ENCODE data around the gene MYOG. TPM values are rescaled to one million over a fixed set of nuclear protein-coding genes. Genes with fewer than 3 reads are reported as not detected.

The MYOG gene
- total and polyA plus RNA-seq, 2 of the 4 experiments (the other 2 are of a cell fraction), result not detected

DNA sequence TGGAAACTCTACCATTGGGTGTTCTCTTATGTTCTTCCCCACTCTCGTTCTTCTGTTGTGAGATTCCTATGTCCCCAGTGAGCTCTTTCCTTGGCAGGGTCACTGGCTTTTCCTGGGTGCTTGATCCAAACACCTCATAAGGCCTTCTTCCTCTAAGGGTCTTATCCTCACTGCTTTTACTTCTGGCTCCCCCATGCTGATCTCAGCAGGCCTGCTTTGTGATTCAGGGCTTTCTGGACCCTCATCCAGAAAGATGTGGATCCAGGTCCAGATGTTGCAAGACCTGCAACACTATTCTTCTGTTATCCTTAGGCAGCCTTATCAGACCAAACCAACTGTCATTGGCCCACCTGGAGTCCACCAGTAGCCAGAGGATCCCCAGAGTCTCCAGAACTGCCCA is 11.2 kb upstream of the MYOG start:
- DNase-seq (no peak), ATAC-seq (ENCODE audit: low read depth) (no peak)
- ChIA-PET POLR2A (ENCODE audit: unreplicated experiment) (no interaction called here), CTCF (interaction anchor here (0.9 kb wide), 1 partner anchor 21 kb away, joined by 3 read pairs; no protein-coding TSS in a partner anchor)
- no peaks in the 10 kb centered on the region for H3K79me1 ChIP-seq (ENCODE audit: low read depth in 1 of 2, low read length in 2 of 2)
- no peak overlapping the region for H3K4ac ChIP-seq (ENCODE audit: low read depth, low read length)
- H3K27me3 ChIP-seq (ENCODE audit: control insufficient read depth, insufficient read depth, low read length), result peaks cover 41% of the 10 kb centered on the region
- no peaks in the 10 kb centered on the region for H3K4me1 ChIP-seq (ENCODE audit: control insufficient read depth, insufficient read depth, low read length)
- H3K4me3 ChIP-seq (ENCODE audit: insufficient read depth, low read depth, low read length), result no peak overlapping the region
- BruUV-seq (replicated peaks), result no TSS peak
- TF ChIP-seq NFE2L2 (IDR thresholded peaks at IDR 0.05; ENCODE audit: low read depth, low read length) (no peak), FOS (IDR thresholded peaks at IDR 0.05; ENCODE audit: low read depth, low read length) (no peak), MXI1 (IDR thresholded peaks at IDR 0.05; ENCODE audit: borderline replicate concordance, low read depth, low read length) (no peak), POLR2A (IDR thresholded peaks at IDR 0.05; ENCODE audit: low read depth, low read length) (no peak), RAD21 (IDR thresholded peaks at IDR 0.05; ENCODE audit: low read length) (no peak), BHLHE40 (IDR thresholded peaks at IDR 0.05; ENCODE audit: low read depth, low read length) (no peak), CTCF (conservative IDR thresholded peaks at IDR 0.05; ENCODE audit: low read depth, low read length) (no peak), RFX5 (IDR thresholded peaks at IDR 0.05; ENCODE audit: low read depth, low read length) (no peak), CEBPB (IDR thresholded peaks at IDR 0.05; ENCODE audit: low read depth, low read length) (no peak), MAZ (IDR thresholded peaks at IDR 0.05; ENCODE audit: borderline replicate concordance, low read depth, low read length) (no peak), CHD1 (IDR thresholded peaks at IDR 0.05; ENCODE audit: low read depth, low read length) (no peak), USF2 (IDR thresholded peaks at IDR 0.05; ENCODE audit: low read depth, low read length) (no peak), SMC3 (IDR thresholded peaks at IDR 0.05; ENCODE audit: low read depth, low read length) (no peak), MAFK (IDR thresholded peaks at IDR 0.05; ENCODE audit: low read depth, low read length) (no peak), RCOR1 (IDR thresholded peaks at IDR 0.05; ENCODE audit: insufficient replicate concordance, low read length) (no peak)
- TF ChIP-seq, protein P1, sequence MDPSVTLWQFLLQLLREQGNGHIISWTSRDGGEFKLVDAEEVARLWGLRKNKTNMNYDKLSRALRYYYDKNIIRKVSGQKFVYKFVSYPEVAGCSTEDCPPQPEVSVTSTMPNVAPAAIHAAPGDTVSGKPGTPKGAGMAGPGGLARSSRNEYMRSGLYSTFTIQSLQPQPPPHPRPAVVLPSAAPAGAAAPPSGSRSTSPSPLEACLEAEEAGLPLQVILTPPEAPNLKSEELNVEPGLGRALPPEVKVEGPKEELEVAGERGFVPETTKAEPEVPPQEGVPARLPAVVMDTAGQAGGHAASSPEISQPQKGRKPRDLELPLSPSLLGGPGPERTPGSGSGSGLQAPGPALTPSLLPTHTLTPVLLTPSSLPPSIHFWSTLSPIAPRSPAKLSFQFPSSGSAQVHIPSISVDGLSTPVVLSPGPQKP (IDR thresholded peaks at IDR 0.05; ENCODE audit: borderline replicate concordance, low read depth, low read length), result no peak
- no peaks in the 10 kb centered on the region for H3K9me1 ChIP-seq (ENCODE audit: insufficient read depth, low read length)
- no peaks in the 10 kb centered on the region for H4K20me1 ChIP-seq (ENCODE audit: insufficient read depth, low read length)
- in situ Hi-C loops (cut with MboI; ENCODE audit: low sequenced_read_pairs) (no loop called here), dilution Hi-C loops (cut with HindIII; ENCODE audit: low sequenced_read_pairs, unreplicated experiment) (no loop called here), intact Hi-C loops (cut with micrococcal nuclease) (no loop called here)
- no peak overlapping the region for H3K9ac ChIP-seq (ENCODE audit: low read depth, low read length)
- H3K4me2 ChIP-seq (ENCODE audit: low read depth, low read length), result no peak overlapping the region
- H2AFZ ChIP-seq (replicated peaks; ENCODE audit: low read length, poor library complexity), result no peak overlapping the region
- no peak overlapping the region for H4K5ac ChIP-seq (ENCODE audit: low read depth, low read length)
- no peak overlapping the region for H2BK120ac ChIP-seq (ENCODE audit: low read depth, low read length)
- H3K56ac ChIP-seq (ENCODE audit: extremely low read depth, insufficient read depth, low read length), result no peak overlapping the region
- H3K27ac ChIP-seq (ENCODE audit: insufficient read depth, low read length), result no peak overlapping the region
- no peak overlapping the region for H3K23ac ChIP-seq (ENCODE audit: low read depth, low read length)
- no peaks in the 10 kb centered on the region for H3K36me3 ChIP-seq (ENCODE audit: control insufficient read depth, insufficient read depth, low read length)
- H2BK5ac ChIP-seq (ENCODE audit: low read depth, low read length, poor library complexity, severe bottlenecking), result no peak overlapping the region
- peaks cover 9% of the 10 kb centered on the region for H3K9me3 ChIP-seq (ENCODE audit: control insufficient read depth, insufficient read depth, low read length)
- H2AK9ac ChIP-seq (replicated peaks; ENCODE audit: low read depth, low read length, poor library complexity), result no peak overlapping the region
- H4K8ac ChIP-seq (ENCODE audit: low read depth in 2 of 2, low read length in 2 of 2), result no peak overlapping the region
- H3K18ac ChIP-seq (ENCODE audit: low read depth, low read length), result no peak overlapping the region
- no peak overlapping the region for H3K14ac ChIP-seq (replicated peaks; ENCODE audit: low read depth, low read length)
- no peak overlapping the region for H2AK5ac ChIP-seq (ENCODE audit: low read depth, low read length)
- no peak overlapping the region for H2BK20ac ChIP-seq (ENCODE audit: low read depth, low read length)
- WGBS, 2 experiments (ENCODE audit: extremely low coverage in 2 of 2, insufficient read length in 1 of 2), result 20% methylated on average over 1 of the region's 1 CpG; no CpG with 5 or more reads in 1 of the 2 experiments
- H2BK15ac ChIP-seq (ENCODE audit: low read depth, low read length), result no peak overlapping the region
- no peak overlapping the region for H4K91ac ChIP-seq (ENCODE audit: insufficient read depth, low read depth, low read length)

All from IMR-90 (cell line).